GM12878 (cell line): ENCODE results near the gene UVSSA.
"Not testable (repeated sequence)": the region's sequence is repeated elsewhere in the genome, so short reads cannot be mapped to it uniquely, and the experiment has no call there.

Source experiments
- BRCA1 ChIP-seq: IDR thresholded peaks from 2 replicates; pipeline ENCODE4 v1.6.1; 2011; ENCODE audit warnings: low read depth, low read length, improper control_type of control experiment
- CTCF ChIP-seq, 3 experiments: IDR thresholded peaks in 2 of 3; conservative IDR thresholded peaks in 1 of 3; 2 replicates each; pipeline ENCODE4 v1.5.1; 2011; ENCODE audit warnings: low read depth in 3 of 3, low read length in 3 of 3, mild to moderate bottlenecking in 3 of 3, control low read depth in 2 of 3, moderate library complexity in 2 of 3, inconsistent platforms in 1 of 3, mixed read lengths in 1 of 3; ENCODE audit not compliant: control insufficient read depth in 2 of 3, insufficient read depth in 1 of 3; ENCODE audit errors: extremely low read depth in 1 of 3
- SIX5 ChIP-seq: IDR thresholded peaks from 2 replicates; pipeline ENCODE4 v1.6.1; 2011; ENCODE audit warnings: mild to moderate bottlenecking, low read depth, low read length, moderate library complexity; ENCODE audit not compliant: severe bottlenecking
- TARDBP ChIP-seq: IDR thresholded peaks from 2 replicates; pipeline ENCODE4 v1.6.1; 2016; ENCODE audit warnings: borderline replicate concordance
- TF ChIP-seq, protein P1 (sequence below): IDR thresholded peaks from 2 replicates; pipeline ENCODE4 v1.6.1; 2012; ENCODE audit warnings: low read length, inconsistent platforms

GRCh38 chr4:1443688-1444172 lies 96.7 kb downstream of the UVSSA start:
- TF ChIP-seq, protein P1, sequence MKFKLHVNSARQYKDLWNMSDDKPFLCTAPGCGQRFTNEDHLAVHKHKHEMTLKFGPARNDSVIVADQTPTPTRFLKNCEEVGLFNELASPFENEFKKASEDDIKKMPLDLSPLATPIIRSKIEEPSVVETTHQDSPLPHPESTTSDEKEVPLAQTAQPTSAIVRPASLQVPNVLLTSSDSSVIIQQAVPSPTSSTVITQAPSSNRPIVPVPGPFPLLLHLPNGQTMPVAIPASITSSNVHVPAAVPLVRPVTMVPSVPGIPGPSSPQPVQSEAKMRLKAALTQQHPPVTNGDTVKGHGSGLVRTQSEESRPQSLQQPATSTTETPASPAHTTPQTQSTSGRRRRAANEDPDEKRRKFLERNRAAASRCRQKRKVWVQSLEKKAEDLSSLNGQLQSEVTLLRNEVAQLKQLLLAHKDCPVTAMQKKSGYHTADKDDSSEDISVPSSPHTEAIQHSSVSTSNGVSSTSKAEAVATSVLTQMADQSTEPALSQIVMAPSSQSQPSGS = not testable (repeated sequence)
- not testable (repeated sequence) for TF ChIP-seq CTCF (IDR thresholded peaks at IDR 0.05 in 2 of 3, conservative IDR thresholded peaks at IDR 0.05 in 1 of 3; ENCODE audit: control insufficient read depth in 2 of 3, extremely low read depth in 1 of 3, insufficient read depth in 1 of 3, low read depth in 3 of 3, low read length in 3 of 3); SIX5; BRCA1; TARDBP
